RPMI8226 (cell line): Measurements from ENCODE around the gene IER3.
"Not testable (repeated sequence)": the region's sequence is repeated elsewhere in the genome, so short reads cannot be mapped to it uniquely, and the experiment has no call there.

Source experiments
- DNase-seq: peaks from one replicate; pipeline ENCODE4 v3.0.0-alpha.2; 2015

The IER3 gene

GRCh38 chr6:30767944-30768301, 23.6 kb upstream of the IER3 start:
- DNase-seq, result no peak

GRCh38 chr6:30767158-30767943, 23.0 kb upstream of the IER3 start:
- no peak for DNase-seq

- DNase-seq, result no peak
Measured at GRCh38 chr6:30766461-30767157, 22.3 kb upstream of the IER3 start.

DNA sequence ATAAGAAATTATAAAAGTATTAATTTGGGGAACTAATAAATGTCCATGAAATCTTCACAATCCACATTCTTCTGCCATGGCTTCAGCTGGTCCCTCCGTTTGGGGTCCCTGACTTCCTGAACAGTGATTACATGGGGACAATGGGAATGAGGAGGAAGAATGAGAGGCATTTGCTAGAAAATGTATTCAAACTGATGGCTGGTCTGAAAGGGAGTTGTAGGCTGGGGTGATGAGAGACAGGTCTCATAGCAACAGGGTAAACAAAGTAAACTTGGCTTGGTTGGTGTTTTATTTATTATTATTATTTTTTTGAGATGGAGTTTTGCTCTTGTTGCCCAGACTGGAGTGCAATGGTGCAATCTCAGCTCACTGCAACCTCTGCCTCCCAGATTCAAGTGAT, 21.1 kb upstream of the IER3 start:
- DNase-seq, result not testable (repeated sequence)

DNA sequence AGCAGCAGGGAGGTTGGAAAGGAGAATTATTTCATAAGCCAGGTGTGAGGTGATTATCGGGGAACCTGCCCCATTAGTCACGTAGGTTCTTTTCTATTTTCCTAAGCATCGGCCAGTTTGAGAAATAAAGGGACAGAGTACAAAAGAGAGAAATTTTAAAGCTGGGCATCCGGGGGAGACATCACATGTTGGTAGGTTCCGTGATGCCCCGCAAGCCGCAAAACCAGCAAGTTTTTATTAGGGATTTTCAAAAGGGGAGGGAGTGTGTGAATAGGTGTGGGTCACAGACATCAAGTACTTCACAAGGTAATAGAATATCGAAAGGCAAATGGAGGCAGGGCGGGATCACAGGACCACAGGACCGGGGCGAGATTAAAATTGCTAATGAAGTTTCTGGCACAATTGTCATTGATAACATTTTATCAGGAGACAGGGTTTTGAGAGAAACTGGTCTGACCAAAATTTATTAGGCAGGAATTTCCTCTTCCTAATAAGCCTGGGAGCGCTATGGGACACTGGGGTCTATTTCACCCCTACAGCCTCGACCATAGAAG, 20.2 kb upstream of the IER3 start:
- DNase-seq, result not testable (repeated sequence)

GRCh38 chr6:30763618-30764489, 19.5 kb upstream of the IER3 start:
- no peak for DNase-seq

DNA sequence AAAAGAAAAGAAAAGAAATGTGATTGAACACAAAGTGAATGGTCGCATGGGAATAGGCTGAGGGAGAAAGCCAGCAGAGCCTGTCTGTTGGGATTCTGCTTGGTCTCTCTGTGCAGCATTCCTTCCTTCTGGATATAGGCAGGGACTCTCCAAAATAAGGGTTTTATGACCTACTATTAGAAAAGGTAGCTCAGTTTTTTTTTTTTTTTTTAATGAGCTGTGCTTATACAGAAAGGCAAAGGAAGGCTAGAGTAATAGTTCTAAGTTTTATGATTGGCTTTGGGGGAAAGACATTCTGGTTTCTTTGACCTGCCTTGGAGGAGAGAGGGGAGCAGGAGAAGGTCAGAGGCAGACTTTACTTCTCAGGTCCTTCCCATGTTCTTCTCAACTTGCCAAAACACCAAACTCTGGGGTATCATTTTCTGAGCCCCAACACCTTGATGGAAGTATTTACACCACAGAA, 18.8 kb upstream of the IER3 start:
- no peak for DNase-seq

DNA sequence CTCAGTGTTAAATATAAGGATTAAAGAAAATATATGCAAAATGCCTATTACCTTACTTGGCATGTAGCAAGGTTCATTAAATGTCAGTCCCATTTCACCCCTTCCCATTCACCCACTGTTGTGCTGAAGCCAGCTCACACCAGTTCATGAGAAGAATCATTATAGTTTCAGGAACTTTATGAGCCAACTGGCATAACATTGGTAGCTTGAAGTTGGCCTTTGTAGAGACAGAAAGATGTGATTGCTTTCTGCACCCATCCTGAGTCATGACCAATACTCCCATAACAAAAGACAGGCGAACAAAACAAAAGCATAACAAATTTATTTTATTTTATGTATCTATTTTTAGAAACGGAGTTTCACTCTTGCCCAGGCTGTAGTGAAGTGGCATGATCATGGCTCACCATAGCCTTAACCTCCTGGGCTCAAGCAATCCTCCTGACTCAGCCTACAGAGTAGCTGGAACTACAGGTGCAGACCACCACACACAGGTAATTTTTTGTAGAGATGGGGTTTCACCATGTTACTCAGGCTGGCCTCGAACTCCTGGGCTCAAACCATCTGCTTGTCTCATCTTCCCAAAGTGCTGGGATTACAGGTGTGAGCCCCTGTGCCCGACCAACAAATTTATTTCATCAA, 17.6 kb upstream of the IER3 start:
- no peak for DNase-seq

DNA sequence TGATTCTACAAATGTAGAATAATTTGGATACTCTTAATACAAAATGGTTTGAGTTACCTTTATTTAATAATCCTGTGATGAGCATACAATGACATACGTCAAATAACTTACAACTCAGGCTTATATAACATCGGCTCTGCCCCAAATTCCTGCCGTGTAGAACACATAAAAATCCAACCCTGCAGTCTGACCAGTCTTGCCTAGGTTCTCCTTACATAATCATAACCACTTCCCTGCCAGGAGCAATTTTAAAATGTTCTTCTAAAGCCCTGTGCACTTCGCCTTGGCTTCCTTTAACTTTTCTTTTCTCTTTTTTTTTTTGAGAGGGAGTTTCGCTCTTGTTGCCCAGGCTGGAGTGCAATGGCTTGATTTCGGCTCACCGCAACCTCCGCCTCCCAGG, 16.2 kb upstream of the IER3 start:
- DNase-seq, result no peak

GRCh38 chr6:30759575-30760239, 15.4 kb upstream of the IER3 start:
- DNase-seq, result no peak

GRCh38 chr6:30757261-30757904, 13.0 kb upstream of the IER3 start:
- peak; percentile 64 for DNase-seq

GRCh38 chr6:30756405-30757003, 12.2 kb upstream of the IER3 start:
- DNase-seq, result not testable (repeated sequence)

DNA sequence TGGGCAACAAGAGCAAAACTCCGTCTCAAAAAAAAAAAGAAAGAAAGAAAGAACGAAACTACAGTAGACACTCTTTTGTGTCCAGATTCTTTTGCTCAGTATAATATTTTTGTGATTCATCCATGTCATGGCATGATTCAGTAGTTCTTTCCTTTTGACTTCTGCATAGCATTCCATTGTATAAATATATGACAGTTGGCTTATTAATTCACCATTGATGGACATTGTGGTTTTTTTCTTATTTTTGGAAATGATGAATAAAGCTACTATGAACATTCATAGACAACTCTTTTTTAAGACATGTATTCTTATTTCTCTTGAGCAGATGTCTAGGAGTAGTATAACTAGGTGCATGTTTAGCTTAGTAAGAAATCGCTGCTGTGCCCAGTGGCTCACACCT, 10.3 kb upstream of the IER3 start:
- no peak for DNase-seq

- DNase-seq, result peak; percentile 49
Measured at GRCh38 chr6:30752157-30752927, 8.0 kb upstream of the IER3 start.

DNA sequence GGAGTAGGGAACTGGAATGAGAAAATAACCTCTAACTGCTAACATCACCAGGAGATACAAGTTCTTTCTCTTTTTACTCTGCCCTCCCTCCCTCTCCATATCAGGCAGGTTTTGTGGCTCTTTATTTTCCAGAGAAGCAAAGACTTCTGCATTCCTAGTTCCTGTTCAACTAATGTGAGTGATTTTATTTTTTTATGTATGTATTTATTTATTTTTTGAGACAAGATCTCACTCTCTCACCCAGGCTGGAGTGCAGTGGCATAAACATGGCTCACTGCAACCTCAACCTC, 6.0 kb upstream of the IER3 start:
- DNase-seq, result no peak

- DNase-seq, result no peak
Measured at GRCh38 chr6:30749554-30750378, 5.4 kb upstream of the IER3 start.

DNA sequence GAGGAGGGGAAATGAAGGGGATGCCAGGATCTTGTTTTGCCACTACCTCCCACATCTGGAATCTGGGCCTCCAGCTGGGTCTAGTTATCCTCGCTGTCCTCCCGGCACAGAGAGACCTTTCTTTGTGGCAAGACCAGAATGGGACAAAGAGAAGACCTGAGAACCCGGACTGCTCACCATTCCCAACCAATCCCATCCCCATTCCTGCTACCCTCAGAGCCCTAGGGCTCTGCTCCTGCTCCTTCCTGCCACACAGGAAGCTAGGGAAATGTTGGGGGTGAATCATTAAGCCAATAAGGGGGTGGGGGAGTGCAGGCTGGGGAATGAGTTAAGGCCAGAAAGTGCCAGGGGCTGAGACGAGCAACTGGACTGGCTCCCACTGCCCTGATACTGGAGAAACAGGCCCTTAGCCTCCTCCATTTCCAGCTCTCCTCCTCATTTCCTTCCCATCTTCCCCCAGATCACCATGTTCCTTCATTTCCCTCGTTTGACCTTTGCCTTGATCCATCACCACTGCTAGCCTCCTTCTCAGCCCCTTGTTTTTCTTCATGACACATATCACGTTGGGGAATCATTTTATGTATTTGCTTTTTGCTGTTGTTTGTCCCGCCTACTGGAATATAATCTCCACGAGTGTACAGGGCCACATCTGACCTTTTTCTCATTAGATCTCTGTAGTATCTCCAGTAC, 4.6 kb upstream of the IER3 start:
- DNase-seq, result no peak

DNA sequence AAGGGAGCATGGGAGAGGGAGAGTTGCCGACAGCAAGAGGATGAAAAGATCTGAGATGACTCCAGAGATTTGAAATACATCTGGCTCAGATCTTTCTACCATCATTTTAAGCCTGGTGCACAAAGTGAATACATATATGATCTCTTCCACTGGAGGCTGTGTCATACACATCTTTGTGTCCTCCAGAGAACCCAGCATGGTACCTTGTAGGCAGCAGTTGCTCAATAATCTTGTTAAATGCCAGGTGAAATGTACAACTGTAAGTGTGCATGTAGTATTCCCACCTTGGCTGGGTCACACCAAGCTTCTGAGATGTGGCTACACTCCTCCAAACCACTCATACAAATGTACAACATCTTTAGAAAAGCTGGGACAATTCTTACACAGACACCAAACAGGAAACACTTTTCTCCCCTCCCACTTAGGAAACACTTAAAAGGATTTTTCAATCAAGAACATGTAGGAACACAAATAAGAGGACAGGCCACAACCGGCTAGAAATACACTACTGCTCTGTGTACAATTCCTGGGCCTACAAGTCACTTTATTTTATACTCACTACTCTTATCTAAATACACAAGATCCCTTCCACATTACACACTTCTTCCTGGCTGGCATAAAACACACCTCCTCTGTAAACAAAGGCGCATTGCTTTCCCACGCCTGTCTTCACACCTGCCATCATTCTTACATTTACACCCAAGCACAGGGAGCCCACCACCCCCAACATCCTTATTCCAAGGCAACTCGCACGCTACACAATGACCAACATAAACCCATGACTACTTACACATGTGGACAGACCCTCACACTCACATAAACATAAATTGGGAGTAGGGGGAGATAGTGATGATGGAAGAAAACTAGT, 3.8 kb upstream of the IER3 start:
- no peak for DNase-seq
